Lower leg skin (tissue), 3 donors: ENCODE measurements around the gene GNG12.

ENCODE experiments used
- POLR2A ChIP-seq, 2 donors: fragments of 450-650 bp; IDR thresholded peaks; one replicate each; pipeline ENCODE4 v1.6.1; 2016 to 2017; ENCODE audit warnings: antibody characterized with exemption in 2 of 2, mild to moderate bottlenecking in 1 of 2, moderate library complexity in 1 of 2
- TF ChIP-seq, protein P1 (sequence below), 3 donors: fragments of 450-650 bp; IDR thresholded peaks; one replicate each; pipeline ENCODE4 v1.5.1; 2016; ENCODE audit warnings: antibody characterized with exemption in 3 of 3, mild to moderate bottlenecking in 3 of 3, moderate library complexity in 2 of 3

DNA sequence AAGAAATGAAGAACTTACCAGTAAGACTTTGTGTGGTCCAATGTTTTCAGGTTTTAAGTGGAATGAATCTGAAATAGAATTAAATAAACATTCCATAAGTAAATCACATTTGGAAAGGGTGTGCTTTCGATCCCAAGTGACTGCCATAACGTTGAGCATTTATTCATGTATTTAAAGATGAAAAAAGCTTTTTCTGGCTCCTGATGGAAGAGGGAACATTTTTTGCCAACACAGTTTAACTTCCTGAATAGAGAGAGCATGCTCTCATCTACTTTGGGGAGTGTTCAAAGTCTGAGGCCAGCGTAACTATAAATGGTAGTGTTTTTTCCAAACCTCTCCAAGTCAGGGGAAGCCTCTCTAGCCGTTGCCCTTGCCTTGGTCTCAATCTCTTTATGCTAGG lies 55.8 kb downstream of the GNG12 start:
- TF ChIP-seq, protein P1, sequence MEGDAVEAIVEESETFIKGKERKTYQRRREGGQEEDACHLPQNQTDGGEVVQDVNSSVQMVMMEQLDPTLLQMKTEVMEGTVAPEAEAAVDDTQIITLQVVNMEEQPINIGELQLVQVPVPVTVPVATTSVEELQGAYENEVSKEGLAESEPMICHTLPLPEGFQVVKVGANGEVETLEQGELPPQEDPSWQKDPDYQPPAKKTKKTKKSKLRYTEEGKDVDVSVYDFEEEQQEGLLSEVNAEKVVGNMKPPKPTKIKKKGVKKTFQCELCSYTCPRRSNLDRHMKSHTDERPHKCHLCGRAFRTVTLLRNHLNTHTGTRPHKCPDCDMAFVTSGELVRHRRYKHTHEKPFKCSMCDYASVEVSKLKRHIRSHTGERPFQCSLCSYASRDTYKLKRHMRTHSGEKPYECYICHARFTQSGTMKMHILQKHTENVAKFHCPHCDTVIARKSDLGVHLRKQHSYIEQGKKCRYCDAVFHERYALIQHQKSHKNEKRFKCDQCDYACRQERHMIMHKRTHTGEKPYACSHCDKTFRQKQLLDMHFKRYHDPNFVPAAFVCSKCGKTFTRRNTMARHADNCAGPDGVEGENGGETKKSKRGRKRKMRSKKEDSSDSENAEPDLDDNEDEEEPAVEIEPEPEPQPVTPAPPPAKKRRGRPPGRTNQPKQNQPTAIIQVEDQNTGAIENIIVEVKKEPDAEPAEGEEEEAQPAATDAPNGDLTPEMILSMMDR (IDR thresholded peaks at IDR 0.05) = no peak
- TF ChIP-seq POLR2A (IDR thresholded peaks at IDR 0.05) = no peak
